ENCODE data around the gene TECPR2.

- TF ChIP-seq POLR2A (IDR thresholded peaks at IDR 0.05; ENCODE audit: low read depth) (no peak), CTCF (IDR thresholded peaks at IDR 0.05) (no peak), POLR2AphosphoS5 (IDR thresholded peaks at IDR 0.05) (no peak), EP300 (IDR thresholded peaks at IDR 0.05) (no peak)
These were observed 161.1 kb downstream of the TECPR2 start for GRCh38 chr14:102523569-102524450.
